Measurements from ENCODE around the gene C3orf33.

The C3orf33 gene

GRCh38 chr3:155785662-155786295 lies 20.3 kb downstream of the C3orf33 start:
- peak in 2 of 3 experiments; percentile 19 to 74 for DNase-seq

DNA sequence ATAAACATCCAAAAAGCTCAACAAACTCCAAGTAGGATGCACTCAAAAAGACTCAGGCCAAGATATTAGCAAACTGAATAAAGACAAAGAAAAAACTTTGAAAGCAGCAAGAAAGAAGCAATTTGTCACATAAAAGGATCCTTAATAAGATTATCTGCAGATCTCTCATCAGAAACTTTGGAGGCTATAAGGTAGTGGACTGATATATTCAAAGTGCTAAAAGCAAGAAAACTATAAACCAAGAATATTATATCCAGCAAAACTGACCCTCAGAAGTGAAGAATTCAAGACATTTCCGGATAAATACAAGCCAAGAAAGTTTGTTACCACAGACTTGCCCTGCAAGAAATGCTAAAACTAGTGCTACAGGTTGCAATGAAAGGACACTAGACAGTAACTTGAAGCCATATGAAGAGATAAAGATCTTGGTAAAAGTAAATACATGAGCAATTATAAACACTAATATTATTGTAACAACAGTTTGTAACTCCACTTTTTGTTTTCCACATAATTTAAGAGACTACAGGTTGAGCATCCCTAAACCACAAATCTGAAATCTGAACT lies 23.6 kb downstream of the C3orf33 start:
- DNase-seq = no peak

- DNase-seq = no peak
These were observed 25.8 kb downstream of the C3orf33 start for GRCh38 chr3:155780291-155780690.

DNA sequence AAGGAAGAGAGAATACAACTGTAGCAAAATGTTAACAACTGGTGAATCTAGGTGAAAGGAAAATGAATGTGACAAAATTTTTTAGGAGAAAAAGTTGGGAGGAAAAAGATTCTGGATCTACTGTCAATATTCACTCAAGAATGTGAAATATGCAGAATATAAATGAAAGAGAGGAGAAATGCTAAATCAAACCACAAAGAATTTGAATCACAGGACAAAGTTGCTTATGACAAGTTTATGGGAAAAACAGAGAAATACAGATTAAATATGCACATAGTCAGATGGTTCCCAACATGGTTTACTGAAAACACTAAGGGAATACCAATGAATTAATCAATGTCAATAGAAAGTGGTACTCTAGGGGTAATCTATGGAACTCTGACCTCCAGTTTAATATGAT lies 27.6 kb downstream of the C3orf33 start:
- DNase-seq = no peak

- DNase-seq = no peak
These were observed 33.3 kb downstream of the C3orf33 start for GRCh38 chr3:155772801-155773200.

- no peak for DNase-seq
These were observed 35.0 kb downstream of the C3orf33 start for GRCh38 chr3:155771126-155771525.

- DNase-seq = no peak
These were observed 39.9 kb downstream of the C3orf33 start for GRCh38 chr3:155766206-155766605.

GRCh38 chr3:155763870-155764463 lies 42.1 kb downstream of the C3orf33 start:
- DNase-seq = no peak

DNA sequence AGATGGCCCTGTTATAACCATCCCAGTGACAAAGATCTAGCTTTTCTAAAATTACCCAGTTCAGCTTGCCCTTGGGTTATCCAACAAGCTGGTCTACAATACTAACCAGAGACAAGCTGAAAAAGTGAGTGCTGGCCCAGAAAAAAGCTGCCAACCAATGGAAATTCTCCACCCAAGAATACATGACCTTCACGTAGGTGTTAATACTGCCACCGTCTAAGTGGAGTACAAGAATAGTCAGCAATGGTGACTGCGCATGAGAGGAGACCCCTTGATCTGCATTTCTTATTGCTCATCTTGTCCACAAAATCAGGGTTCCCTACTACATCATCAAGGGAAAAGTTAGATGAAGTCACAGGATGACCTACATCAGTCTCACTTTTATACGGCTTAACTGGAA lies 45.4 kb downstream of the C3orf33 start:
- no peak for DNase-seq

- no peak for DNase-seq
These were observed 48.5 kb downstream of the C3orf33 start for GRCh38 chr3:155757577-155757976.

- DNase-seq = peak in 2 of 3 experiments; percentile 20 to 59
These were observed 52.9 kb downstream of the C3orf33 start for GRCh38 chr3:155753038-155753639.

DNA sequence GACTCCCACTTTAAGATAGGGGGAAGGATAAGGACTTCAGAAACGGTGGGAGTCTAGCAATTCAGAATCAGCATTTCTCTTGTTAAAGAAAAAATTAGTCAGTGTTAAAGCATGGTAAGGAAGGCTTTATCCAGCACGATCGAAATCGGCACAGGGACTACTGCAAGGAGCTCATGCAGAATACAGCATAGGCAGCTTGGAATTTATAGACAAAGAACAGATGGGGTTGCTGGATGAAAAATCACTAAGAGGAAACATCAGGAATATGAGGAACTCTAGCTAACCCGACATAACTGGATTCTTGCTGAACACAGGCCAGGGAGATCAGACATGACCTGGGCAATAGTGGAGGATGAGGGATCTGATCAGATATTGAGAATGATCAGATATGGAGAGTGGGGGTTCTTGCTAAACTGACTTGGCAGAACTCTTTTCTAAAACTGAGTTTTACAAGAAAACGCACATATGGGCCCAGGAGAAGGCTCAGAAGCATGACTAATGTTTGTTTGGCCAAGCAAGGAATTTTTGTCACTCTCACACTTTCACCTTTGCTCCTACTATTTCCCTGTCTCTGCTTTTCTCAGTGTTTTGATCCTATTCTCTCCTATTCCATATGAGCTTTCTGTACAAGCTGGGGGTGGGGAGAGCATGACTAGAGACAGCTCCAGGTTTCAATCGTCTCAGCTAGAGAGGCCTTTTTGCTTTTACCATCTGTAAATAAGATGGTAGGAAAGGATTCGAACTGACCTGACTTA lies 57.3 kb downstream of the C3orf33 start:
- no peak for DNase-seq

DNA sequence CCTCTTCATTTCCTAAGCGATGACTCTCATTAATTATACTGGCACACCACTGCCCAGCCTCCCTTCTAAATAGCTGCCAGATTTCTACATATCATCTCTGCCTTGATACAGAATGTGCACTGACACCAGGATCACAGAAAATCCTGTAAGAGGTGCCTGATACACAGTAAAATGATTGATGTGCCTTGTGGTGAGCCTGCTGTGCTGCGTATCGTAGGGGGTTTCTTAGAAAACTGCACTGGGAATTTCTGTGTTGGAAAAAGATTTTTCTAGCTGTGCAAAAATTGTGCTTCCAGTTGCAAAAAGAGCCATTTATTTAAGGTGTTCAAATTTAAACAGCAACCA lies 58.2 kb downstream of the C3orf33 start:
- DNase-seq = peak in 2 of 3 experiments; percentile 63 to 79

DNA sequence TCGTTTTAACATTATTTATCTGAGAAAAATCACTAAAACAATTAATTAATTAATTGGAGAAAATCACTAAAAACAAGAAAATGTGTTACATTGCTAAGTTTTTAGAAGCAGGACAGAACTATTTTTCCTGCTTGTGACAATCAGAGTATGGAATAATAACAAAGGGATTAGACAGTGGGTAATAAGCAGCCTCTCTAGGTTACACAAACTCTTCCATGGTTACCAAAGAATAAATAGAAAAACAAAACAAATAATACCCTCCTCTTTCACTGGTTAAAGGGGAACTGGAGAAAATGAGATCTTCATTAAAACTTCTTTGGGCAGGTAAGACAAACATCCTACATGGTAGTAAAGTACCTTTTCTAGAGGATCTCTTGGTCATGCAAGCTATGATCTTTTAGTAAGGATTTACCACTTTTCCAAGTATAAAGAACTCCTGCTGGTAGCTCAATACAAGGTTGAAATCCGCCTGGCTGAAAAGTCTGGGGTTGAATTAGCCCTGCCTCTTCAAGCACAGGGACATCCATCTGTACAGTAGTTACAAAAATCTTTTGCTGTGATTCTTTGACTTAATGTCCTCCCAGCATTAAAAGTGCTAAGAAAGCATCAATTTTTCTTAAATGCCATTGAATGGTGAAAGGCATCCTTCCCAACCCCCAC lies 58.7 kb downstream of the C3orf33 start:
- peak in 2 of 3 experiments; percentile 63 to 82 for DNase-seq

GRCh38 chr3:155746703-155747102 lies 59.4 kb downstream of the C3orf33 start:
- DNase-seq = peak in 1 of 3 experiments; percentile 40

DNA sequence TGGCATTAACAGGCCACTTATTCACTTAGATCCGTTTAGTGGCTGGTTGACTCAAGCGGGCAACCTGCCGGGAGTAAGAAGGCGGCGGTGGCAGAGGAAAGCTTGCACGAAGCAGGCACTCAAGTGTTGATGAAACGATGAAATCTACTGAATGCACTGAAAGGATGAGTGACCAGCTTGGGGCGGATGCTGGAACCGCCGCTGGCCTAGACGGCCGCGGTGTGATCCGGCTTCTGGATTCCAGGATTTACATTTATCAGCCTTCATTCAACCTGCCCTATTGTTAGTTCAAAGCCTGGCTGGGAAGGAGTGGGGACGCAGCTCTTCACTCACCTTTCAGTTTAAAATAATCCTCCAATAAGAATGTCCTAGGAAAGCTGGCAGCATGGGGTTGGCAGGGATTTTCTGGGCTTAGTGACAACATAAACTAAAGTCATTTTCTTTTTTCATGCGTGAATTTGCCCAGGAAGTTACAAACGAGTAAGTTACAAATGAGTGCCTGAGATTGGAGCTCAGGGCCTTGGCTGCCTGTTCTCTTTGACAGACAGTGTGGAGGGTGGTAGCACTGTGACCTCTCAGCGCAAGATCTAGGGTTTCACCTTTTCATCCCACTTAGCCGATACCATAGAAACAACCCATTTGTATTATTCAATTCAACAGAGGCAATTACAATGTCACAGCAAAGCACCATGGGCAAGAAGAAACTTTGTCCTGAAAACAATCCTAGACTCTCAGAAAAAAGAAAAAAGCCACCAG lies 60.1 kb downstream of the C3orf33 start:
- peak; percentile 72 to 86 (median 80) for DNase-seq

GRCh38 chr3:155744626-155745324 lies 61.3 kb downstream of the C3orf33 start, which contains the start of gene PLCH1:
PLCH1 (minus strand) TSS chr3:155745071; CDS start chr3:155704224, 40,847 bp downstream.
- peak; percentile 77 to 90 (median 89) for DNase-seq

GRCh38 chr3:155744010-155744625 lies 62.0 kb downstream of the C3orf33 start:
- peak; percentile 77 to 90 (median 87) for DNase-seq

DNA sequence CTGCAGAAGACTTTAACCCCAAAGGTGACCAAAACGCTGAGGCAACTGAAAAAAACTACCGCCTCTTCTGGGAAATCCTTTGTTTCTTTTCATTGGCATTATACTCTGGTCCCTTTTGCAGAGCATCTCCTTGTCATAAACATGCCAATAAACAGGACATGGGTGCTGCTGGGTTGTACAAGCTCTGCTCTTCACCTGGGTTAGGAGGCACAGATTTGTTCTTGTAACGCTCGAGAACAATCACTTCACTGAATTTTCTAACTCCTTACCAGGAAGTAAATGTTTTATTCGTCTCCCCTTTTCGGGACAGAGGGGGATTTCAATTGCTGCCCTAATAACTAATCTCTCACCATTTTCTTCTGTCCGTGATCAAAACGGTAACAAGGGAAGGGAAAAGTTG lies 62.5 kb downstream of the C3orf33 start:
- peak; percentile 23 to 81 (median 67) for DNase-seq

DNA sequence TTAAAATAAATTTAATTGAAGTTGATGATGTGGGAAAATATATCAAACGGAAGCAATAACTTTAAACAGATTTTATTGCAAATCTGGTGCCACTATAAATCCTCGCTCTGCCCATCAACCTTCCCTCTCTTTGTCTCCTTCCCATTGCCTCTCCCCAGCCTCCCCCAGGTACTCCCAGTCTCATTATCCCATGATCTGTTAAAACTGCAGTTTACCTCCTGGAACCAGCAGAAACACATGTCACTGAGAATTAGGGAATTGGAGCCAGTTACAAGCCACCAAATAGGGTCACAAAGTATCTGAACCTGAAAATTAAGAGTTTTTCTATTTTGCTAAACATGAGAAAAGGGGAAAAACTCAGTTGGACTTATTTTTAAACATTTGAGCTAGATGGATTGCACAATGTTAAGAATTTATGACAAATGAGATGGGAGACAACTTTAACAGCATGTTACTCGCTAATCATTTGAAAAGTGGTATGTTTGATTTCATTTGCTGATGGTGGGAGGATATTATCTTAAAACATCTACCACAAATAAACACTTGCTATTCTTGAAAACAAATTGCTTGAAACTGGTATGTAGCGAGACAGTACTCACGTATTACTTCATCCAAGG lies 63.6 kb downstream of the C3orf33 start:
- DNase-seq = no peak

Measured in NCI-H1417 (cell line).